ENCODE measurements around the gene EXD3. TPM values are rescaled to one million over a fixed set of nuclear protein-coding genes. Genes with fewer than 3 reads are reported as not detected.

EXD3 gene
- total RNA-seq, 1 donor from 2014 or later, result 9.2 TPM

GRCh38 chr9:137366891-137367381 is 56.0 kb downstream of the EXD3 start:
- Histone ChIP-seq H3K36me3 (peaks cover 9% of the 10 kb centered on the region), H3K9me3 (replicated peaks) (peaks cover 16% of the 10 kb centered on the region), H3K4me3 (no peak overlapping the region), H3K27ac (replicated peaks) (no peak overlapping the region), H3K27me3 (ENCODE audit: low read depth) (no peaks in the 10 kb centered on the region), H3K4me1 (peaks cover 9% of the 10 kb centered on the region)
- intact Hi-C loops (cut with micrococcal nuclease), result no loop called here
- no peak for DNase-seq
- TF ChIP-seq CTCF (IDR thresholded peaks at IDR 0.05; ENCODE audit: borderline replicate concordance), result no peak

- DNase-seq, result no peak
- Histone ChIP-seq H3K4me3 (no peak overlapping the region), H3K4me1 (peaks cover 9% of the 10 kb centered on the region)
Measured at GRCh38 chr9:137366445-137366810, 56.5 kb downstream of the EXD3 start.

GRCh38 chr9:137365552-137366444 is 57.2 kb downstream of the EXD3 start:
- Histone ChIP-seq H3K4me3 (no peak overlapping the region), H3K27ac (replicated peaks) (no peak overlapping the region), H3K36me3 (peaks cover 9% of the 10 kb centered on the region), H3K4me1 (peaks cover 9% of the 10 kb centered on the region), H3K27me3 (ENCODE audit: low read depth) (no peaks in the 10 kb centered on the region), H3K9me3 (replicated peaks) (peaks cover 22% of the 10 kb centered on the region)
- DNase-seq, result no peak
- intact Hi-C loops (cut with micrococcal nuclease), result no loop called here
- no peak for TF ChIP-seq CTCF (IDR thresholded peaks at IDR 0.05; ENCODE audit: borderline replicate concordance)

More at GRCh38 chr9:137366445-137366810, 56.5 kb downstream of the EXD3 start:
- no peak for TF ChIP-seq CTCF (IDR thresholded peaks at IDR 0.05; ENCODE audit: borderline replicate concordance)
- H3K27ac ChIP-seq (replicated peaks), result no peak overlapping the region
- no peaks in the 10 kb centered on the region for H3K27me3 ChIP-seq (ENCODE audit: low read depth)
- intact Hi-C loops (cut with micrococcal nuclease), result no loop called here
- peaks cover 21% of the 10 kb centered on the region for H3K9me3 ChIP-seq (replicated peaks)
- peaks cover 9% of the 10 kb centered on the region for H3K36me3 ChIP-seq

GRCh38 chr9:137365056-137365455 is 57.9 kb downstream of the EXD3 start:
- TF ChIP-seq CTCF (IDR thresholded peaks at IDR 0.05; ENCODE audit: borderline replicate concordance), result no peak
- Histone ChIP-seq H3K27ac (replicated peaks) (no peak overlapping the region), H3K4me3 (no peak overlapping the region), H3K36me3 (peaks cover 9% of the 10 kb centered on the region), H3K4me1 (peaks cover 9% of the 10 kb centered on the region), H3K9me3 (replicated peaks) (peaks cover 22% of the 10 kb centered on the region), H3K27me3 (ENCODE audit: low read depth) (no peaks in the 10 kb centered on the region)
- no peak for DNase-seq
- intact Hi-C loops (cut with micrococcal nuclease), result no loop called here

- Histone ChIP-seq H3K4me3 (no peak overlapping the region), H3K36me3 (peaks cover 11% of the 10 kb centered on the region), H3K27me3 (ENCODE audit: low read depth) (no peaks in the 10 kb centered on the region), H3K4me1 (peaks cover under 1% of the 10 kb centered on the region), H3K27ac (replicated peaks) (no peak overlapping the region), H3K9me3 (replicated peaks) (peaks cover 41% of the 10 kb centered on the region)
- DNase-seq, result no peak
- intact Hi-C loops (cut with micrococcal nuclease), result no loop called here
- TF ChIP-seq CTCF (IDR thresholded peaks at IDR 0.05; ENCODE audit: borderline replicate concordance), result no peak
Measured at GRCh38 chr9:137359850-137360249, 63.1 kb downstream of the EXD3 start.

Data from left ventricle myocardium inferior (tissue), 1 donor.